ENCODE data around the gene ATP2B3.

Gene ATP2B3

DNA sequence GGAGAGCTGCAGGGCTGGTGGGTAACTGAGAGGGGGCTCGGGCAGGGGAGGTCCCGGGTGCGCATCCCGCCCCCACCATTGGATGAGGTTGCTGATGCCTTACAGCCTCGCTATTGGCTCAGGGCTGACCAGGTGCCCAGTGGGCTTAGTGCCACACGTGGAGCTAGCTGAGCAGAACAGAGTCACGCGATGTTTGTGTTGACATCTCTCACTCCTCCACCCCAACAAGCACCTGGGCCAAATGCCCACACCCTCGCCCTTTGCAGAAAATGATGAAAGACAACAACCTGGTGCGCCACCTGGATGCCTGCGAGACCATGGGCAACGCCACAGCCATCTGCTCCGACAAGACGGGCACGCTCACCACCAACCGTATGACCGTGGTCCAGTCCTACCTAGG lies 31.8 kb downstream of the ATP2B3 start:
- H3K9me3 ChIP-seq (ENCODE audit: insufficient read depth, low read length) = no peaks in the 10 kb centered on the region
- no peak overlapping the region for H3K9ac ChIP-seq (ENCODE audit: insufficient read length, low read depth)
- H3K36me3 ChIP-seq (ENCODE audit: insufficient read depth, insufficient read length, low read length) = no peaks in the 10 kb centered on the region
- no peaks in the 10 kb centered on the region for H3K4me1 ChIP-seq (ENCODE audit: insufficient read depth, insufficient read length)
- DNase-seq (ENCODE audit: low read depth, low spot score) = no peak
- no peaks in the 10 kb centered on the region for H3K27me3 ChIP-seq (ENCODE audit: insufficient read depth, insufficient read length)
- no peak overlapping the region for H3K4me3 ChIP-seq (ENCODE audit: insufficient read length, low read depth)
- TF ChIP-seq YY1 (IDR thresholded peaks at IDR 0.05; ENCODE audit: insufficient read depth, insufficient read length) = no peak
- no peak for TF ChIP-seq SUZ12 (IDR thresholded peaks at IDR 0.05; ENCODE audit: extremely low read depth, insufficient read depth, insufficient read length)
- no peak for TF ChIP-seq ZNF274 (IDR thresholded peaks at IDR 0.05; ENCODE audit: low read depth, low read length)

DNA sequence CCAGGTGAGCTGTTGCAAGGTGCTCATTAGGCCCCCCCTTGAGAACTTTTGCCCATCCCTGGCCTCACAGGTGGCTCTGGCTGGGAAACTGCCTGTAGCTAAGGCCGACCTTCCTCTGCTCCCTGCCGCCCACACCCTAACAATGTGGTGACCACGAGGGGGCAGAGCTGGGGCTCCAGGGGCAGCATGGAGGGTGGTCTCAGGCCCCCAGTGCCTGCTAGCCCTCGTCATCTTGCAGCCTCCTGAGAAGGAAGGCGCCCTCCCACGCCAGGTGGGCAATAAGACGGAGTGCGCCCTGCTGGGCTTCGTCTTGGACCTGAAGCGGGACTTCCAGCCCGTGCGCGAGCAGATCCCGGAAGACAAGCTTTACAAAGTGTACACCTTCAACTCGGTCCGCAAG lies 32.4 kb downstream of the ATP2B3 start:
- Histone ChIP-seq H3K9ac (ENCODE audit: insufficient read length, low read depth) (no peak overlapping the region), H3K27me3 (ENCODE audit: insufficient read depth, insufficient read length) (no peaks in the 10 kb centered on the region), H3K36me3 (ENCODE audit: insufficient read depth, insufficient read length, low read length) (no peaks in the 10 kb centered on the region), H3K4me3 (ENCODE audit: insufficient read length, low read depth) (no peak overlapping the region), H3K4me1 (ENCODE audit: insufficient read depth, insufficient read length) (no peaks in the 10 kb centered on the region), H3K9me3 (ENCODE audit: insufficient read depth, low read length) (no peaks in the 10 kb centered on the region)
- no peak for DNase-seq (ENCODE audit: low read depth, low spot score)
- TF ChIP-seq YY1 (IDR thresholded peaks at IDR 0.05; ENCODE audit: insufficient read depth, insufficient read length) (no peak), ZNF274 (IDR thresholded peaks at IDR 0.05; ENCODE audit: low read depth, low read length) (no peak), SUZ12 (IDR thresholded peaks at IDR 0.05; ENCODE audit: extremely low read depth, insufficient read depth, insufficient read length) (no peak)

DNA sequence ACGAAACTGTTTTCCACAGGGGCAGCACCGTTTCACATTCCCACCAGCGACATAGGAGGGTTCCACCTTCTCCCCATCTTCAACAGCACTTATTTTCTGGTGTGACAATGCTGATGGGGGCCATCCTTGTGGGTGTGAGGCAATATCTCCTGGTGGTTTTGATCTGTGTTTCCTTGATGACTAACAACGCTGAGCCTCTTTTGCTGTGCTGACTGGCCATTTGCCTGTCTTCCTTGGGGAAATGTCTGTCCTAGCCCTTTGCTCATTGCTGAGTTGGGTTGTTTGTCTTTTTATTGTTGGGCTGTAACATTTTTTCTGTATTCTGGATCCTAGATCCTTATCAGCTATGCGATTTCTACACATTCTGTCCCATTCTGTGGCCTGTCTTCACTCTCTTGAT lies 33.7 kb downstream of the ATP2B3 start:
- DNase-seq (ENCODE audit: low read depth, low spot score) = no peak
- TF ChIP-seq YY1 (IDR thresholded peaks at IDR 0.05; ENCODE audit: insufficient read depth, insufficient read length) (no peak), SUZ12 (IDR thresholded peaks at IDR 0.05; ENCODE audit: extremely low read depth, insufficient read depth, insufficient read length) (no peak), ZNF274 (IDR thresholded peaks at IDR 0.05; ENCODE audit: low read depth, low read length) (no peak)
- H3K4me1 ChIP-seq (ENCODE audit: insufficient read depth, insufficient read length) = no peaks in the 10 kb centered on the region
- no peak overlapping the region for H3K4me3 ChIP-seq (ENCODE audit: insufficient read length, low read depth)
- no peaks in the 10 kb centered on the region for H3K9me3 ChIP-seq (ENCODE audit: insufficient read depth, low read length)
- no peaks in the 10 kb centered on the region for H3K36me3 ChIP-seq (ENCODE audit: insufficient read depth, insufficient read length, low read length)
- H3K27me3 ChIP-seq (ENCODE audit: insufficient read depth, insufficient read length) = no peaks in the 10 kb centered on the region
- H3K9ac ChIP-seq (ENCODE audit: insufficient read length, low read depth) = no peak overlapping the region

DNA sequence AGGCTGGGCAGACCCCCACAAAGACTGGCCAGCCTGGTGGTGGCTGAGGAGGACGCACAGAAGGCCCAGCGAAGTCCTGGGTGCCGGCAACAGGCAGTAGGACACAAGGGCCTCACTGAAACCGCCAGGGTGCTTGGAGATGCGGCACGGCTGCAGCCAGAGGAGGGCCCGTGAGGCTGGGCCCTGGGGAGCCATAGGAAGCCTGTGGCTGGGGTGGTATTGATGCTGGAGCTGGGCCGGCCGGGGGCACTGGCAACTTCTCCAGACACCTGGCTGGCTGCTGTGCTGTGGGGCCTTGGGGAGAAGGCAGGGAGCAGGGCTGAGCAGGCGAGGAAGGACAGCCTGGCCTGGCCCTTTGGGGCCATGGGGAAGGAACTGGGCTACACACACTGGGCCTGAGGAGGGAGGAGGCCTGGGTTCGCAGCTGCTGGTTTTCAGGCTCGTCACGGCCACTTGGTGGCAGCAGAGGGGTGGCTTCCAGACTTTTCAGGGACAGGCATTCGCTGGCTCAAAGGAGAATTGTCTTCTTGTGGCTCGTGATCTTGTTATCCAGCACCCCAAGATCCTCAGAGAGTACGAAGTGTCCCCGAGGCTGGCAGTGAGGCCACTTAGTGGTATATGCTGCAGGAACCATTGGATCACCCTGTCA lies 37.2 kb downstream of the ATP2B3 start:
- H3K27me3 ChIP-seq (ENCODE audit: insufficient read depth, insufficient read length) = no peaks in the 10 kb centered on the region
- TF ChIP-seq ZNF274 (IDR thresholded peaks at IDR 0.05; ENCODE audit: low read depth, low read length) (no peak), YY1 (IDR thresholded peaks at IDR 0.05; ENCODE audit: insufficient read depth, insufficient read length) (no peak), SUZ12 (IDR thresholded peaks at IDR 0.05; ENCODE audit: extremely low read depth, insufficient read depth, insufficient read length) (no peak)
- no peak overlapping the region for H3K9ac ChIP-seq (ENCODE audit: insufficient read length, low read depth)
- H3K4me3 ChIP-seq (ENCODE audit: insufficient read length, low read depth) = no peak overlapping the region
- DNase-seq (ENCODE audit: low read depth, low spot score) = no peak
- no peaks in the 10 kb centered on the region for H3K9me3 ChIP-seq (ENCODE audit: insufficient read depth, low read length)
- no peaks in the 10 kb centered on the region for H3K4me1 ChIP-seq (ENCODE audit: insufficient read depth, insufficient read length)
- H3K36me3 ChIP-seq (ENCODE audit: insufficient read depth, insufficient read length, low read length) = no peaks in the 10 kb centered on the region

DNA sequence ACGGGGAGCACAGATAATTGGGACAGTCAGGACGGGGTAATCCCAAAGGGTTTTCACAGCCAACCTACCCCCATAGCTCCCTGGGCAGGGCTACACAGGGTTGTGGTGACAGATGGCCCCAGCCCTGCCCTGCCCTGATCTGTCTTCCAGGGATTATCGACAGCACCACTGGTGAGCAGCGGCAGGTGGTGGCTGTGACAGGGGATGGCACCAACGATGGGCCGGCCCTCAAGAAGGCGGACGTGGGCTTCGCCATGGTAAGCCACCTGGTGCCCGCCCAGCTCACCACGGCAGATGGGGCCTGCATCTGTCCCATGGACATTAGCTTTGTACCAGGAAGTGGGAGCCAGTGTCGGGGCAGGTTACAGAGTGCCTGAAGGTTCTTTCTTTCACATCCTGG lies 39.3 kb downstream of the ATP2B3 start:
- TF ChIP-seq ZNF274 (IDR thresholded peaks at IDR 0.05; ENCODE audit: low read depth, low read length) = no peak
- TF ChIP-seq YY1 (IDR thresholded peaks at IDR 0.05; ENCODE audit: insufficient read depth, insufficient read length) = no peak
- no peak for TF ChIP-seq SUZ12 (IDR thresholded peaks at IDR 0.05; ENCODE audit: extremely low read depth, insufficient read depth, insufficient read length)
- no peaks in the 10 kb centered on the region for H3K4me1 ChIP-seq (ENCODE audit: insufficient read depth, insufficient read length)
- H3K4me3 ChIP-seq (ENCODE audit: insufficient read length, low read depth) = no peak overlapping the region
- no peaks in the 10 kb centered on the region for H3K36me3 ChIP-seq (ENCODE audit: insufficient read depth, insufficient read length, low read length)
- no peak overlapping the region for H3K9ac ChIP-seq (ENCODE audit: insufficient read length, low read depth)
- H3K27me3 ChIP-seq (ENCODE audit: insufficient read depth, insufficient read length) = no peaks in the 10 kb centered on the region
- no peaks in the 10 kb centered on the region for H3K9me3 ChIP-seq (ENCODE audit: insufficient read depth, low read length)
- no peak for DNase-seq (ENCODE audit: low read depth, low spot score)

DNA sequence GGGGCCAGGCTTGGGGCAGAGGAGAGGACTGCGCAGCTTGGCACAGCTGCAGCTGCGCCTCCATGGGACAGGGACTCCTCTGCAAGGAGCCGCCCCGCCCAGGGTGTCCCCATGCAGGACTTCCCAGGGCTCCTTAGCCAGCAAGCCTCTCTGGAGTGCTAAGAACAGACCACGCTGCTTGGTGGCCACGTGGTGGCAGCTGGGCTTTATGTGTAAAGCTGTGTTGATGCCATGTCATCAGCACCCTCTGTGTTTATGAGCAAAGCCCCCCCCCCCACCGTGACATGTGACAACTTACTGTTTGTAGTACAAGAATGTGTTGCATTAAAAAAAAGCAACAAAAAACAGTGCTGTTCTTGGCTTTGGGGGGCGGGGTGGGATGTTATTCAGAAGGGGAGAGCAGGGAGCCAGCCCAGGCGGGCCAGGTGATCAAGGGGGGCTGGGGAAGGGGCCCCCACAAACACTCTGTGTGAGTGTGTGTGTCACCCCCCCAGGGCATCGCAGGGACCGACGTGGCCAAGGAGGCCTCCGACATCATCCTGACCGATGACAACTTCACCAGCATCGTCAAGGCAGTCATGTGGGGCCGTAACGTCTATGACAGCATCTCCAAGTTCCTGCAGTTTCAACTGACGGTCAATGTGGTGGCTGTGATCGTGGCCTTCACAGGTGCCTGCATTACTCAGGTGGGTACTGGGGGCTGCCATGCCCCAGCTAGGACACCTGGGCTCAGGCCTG lies 40.3 kb downstream of the ATP2B3 start:
- no peaks in the 10 kb centered on the region for H3K27me3 ChIP-seq (ENCODE audit: insufficient read depth, insufficient read length)
- no peak for DNase-seq (ENCODE audit: low read depth, low spot score)
- H3K4me1 ChIP-seq (ENCODE audit: insufficient read depth, insufficient read length) = no peaks in the 10 kb centered on the region
- no peak overlapping the region for H3K9ac ChIP-seq (ENCODE audit: insufficient read length, low read depth)
- H3K4me3 ChIP-seq (ENCODE audit: insufficient read length, low read depth) = no peak overlapping the region
- TF ChIP-seq YY1 (IDR thresholded peaks at IDR 0.05; ENCODE audit: insufficient read depth, insufficient read length) (no peak), ZNF274 (IDR thresholded peaks at IDR 0.05; ENCODE audit: low read depth, low read length) (no peak), SUZ12 (IDR thresholded peaks at IDR 0.05; ENCODE audit: extremely low read depth, insufficient read depth, insufficient read length) (no peak)
- H3K36me3 ChIP-seq (ENCODE audit: insufficient read depth, insufficient read length, low read length) = no peaks in the 10 kb centered on the region
- H3K9me3 ChIP-seq (ENCODE audit: insufficient read depth, low read length) = no peaks in the 10 kb centered on the region

DNA sequence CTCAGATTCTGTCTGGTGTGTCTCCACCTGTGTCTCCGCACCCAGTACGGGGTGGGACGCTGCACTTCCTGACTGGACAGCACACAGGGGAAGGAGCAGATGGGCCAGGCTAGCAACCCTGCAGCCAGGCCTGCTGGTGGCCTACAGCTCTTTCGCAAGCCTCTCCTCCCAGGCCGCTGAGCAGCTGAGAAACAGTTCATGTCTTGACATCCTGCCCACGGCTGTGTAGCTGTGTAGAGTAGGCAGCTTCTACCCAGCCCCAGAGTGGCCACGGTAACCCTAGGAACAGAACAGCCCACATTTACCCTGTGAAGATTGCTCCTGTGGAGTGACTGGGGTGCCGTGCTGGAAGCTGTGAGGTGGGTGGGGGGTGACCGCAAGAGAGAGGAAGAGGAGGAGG lies 42.6 kb downstream of the ATP2B3 start:
- TF ChIP-seq YY1 (IDR thresholded peaks at IDR 0.05; ENCODE audit: insufficient read depth, insufficient read length) (no peak), ZNF274 (IDR thresholded peaks at IDR 0.05; ENCODE audit: low read depth, low read length) (no peak), SUZ12 (IDR thresholded peaks at IDR 0.05; ENCODE audit: extremely low read depth, insufficient read depth, insufficient read length) (no peak)
- no peak for DNase-seq (ENCODE audit: low read depth, low spot score)
- Histone ChIP-seq H3K9ac (ENCODE audit: insufficient read length, low read depth) (no peak overlapping the region), H3K36me3 (ENCODE audit: insufficient read depth, insufficient read length, low read length) (no peaks in the 10 kb centered on the region), H3K4me1 (ENCODE audit: insufficient read depth, insufficient read length) (no peaks in the 10 kb centered on the region), H3K4me3 (ENCODE audit: insufficient read length, low read depth) (no peak overlapping the region), H3K27me3 (ENCODE audit: insufficient read depth, insufficient read length) (no peaks in the 10 kb centered on the region), H3K9me3 (ENCODE audit: insufficient read depth, low read length) (no peaks in the 10 kb centered on the region)

Measured in NT2/D1 (cell line).